Medulla oblongata (tissue), 1 donor: ENCODE measurements around the gene LHFPL2.

Experiments used
- DNase-seq: peaks from one replicate; pipeline ENCODE4 v3.0.0-alpha.2; 2015; ENCODE audit errors: extremely low spot score

The LHFPL2 gene

GRCh38 chr5:78504704-78505677 lies 143.6 kb downstream of the LHFPL2 start:
- peak; percentile 93 for DNase-seq

GRCh38 chr5:78503958-78504653 lies 144.5 kb downstream of the LHFPL2 start:
- DNase-seq: no peak

- no peak for DNase-seq
Measured at GRCh38 chr5:78501411-78502352, 146.9 kb downstream of the LHFPL2 start.

- DNase-seq: no peak
Measured at GRCh38 chr5:78500871-78501270, 147.7 kb downstream of the LHFPL2 start.

- DNase-seq: no peak
Measured at GRCh38 chr5:78500028-78500427, 148.5 kb downstream of the LHFPL2 start.

GRCh38 chr5:78499485-78499884 lies 149.1 kb downstream of the LHFPL2 start:
- no peak for DNase-seq

GRCh38 chr5:78497573-78498533 lies 150.7 kb downstream of the LHFPL2 start:
- peak; percentile 28 for DNase-seq

- DNase-seq: no peak
Measured at GRCh38 chr5:78496373-78496772, 152.2 kb downstream of the LHFPL2 start.

GRCh38 chr5:78495800-78496199 lies 152.8 kb downstream of the LHFPL2 start:
- no peak for DNase-seq

- no peak for DNase-seq
Measured at GRCh38 chr5:78492650-78493049, 155.9 kb downstream of the LHFPL2 start.

GRCh38 chr5:78492224-78492623 lies 156.3 kb downstream of the LHFPL2 start:
- no peak for DNase-seq

GRCh38 chr5:78490709-78491485 lies 157.7 kb downstream of the LHFPL2 start:
- no peak for DNase-seq

GRCh38 chr5:78487846-78488245 lies 160.7 kb downstream of the LHFPL2 start:
- DNase-seq: no peak

GRCh38 chr5:78486218-78486617 lies 162.4 kb downstream of the LHFPL2 start:
- DNase-seq: no peak

GRCh38 chr5:78483809-78484521 lies 164.6 kb downstream of the LHFPL2 start:
- peak; percentile 76 for DNase-seq

- DNase-seq: no peak
Measured at GRCh38 chr5:78482948-78483347, 165.6 kb downstream of the LHFPL2 start.

- no peak for DNase-seq
Measured at GRCh38 chr5:78476795-78477194, 171.8 kb downstream of the LHFPL2 start.

GRCh38 chr5:78475370-78475769 lies 173.2 kb downstream of the LHFPL2 start:
- DNase-seq: no peak

- no peak for DNase-seq
Measured at GRCh38 chr5:78473751-78474150, 174.8 kb downstream of the LHFPL2 start.
